Stimulated activated CD4-positive, alpha-beta T cell treated with anti-CD3 and anti-CD28 coated beads, Interleukin-2, amount 100 ng/mL, for 24 hours (primary cell): Measurements from ENCODE around the gene C20orf204.
"Not testable (repeated sequence)": the region's sequence is repeated elsewhere in the genome, so short reads cannot be mapped to it uniquely, and the experiment has no call there.

Experiments
- DNase-seq, 2 donors: peaks; one replicate each; pipeline ENCODE4 v3.0.0-alpha.2; 2020

C20orf204 gene

DNA sequence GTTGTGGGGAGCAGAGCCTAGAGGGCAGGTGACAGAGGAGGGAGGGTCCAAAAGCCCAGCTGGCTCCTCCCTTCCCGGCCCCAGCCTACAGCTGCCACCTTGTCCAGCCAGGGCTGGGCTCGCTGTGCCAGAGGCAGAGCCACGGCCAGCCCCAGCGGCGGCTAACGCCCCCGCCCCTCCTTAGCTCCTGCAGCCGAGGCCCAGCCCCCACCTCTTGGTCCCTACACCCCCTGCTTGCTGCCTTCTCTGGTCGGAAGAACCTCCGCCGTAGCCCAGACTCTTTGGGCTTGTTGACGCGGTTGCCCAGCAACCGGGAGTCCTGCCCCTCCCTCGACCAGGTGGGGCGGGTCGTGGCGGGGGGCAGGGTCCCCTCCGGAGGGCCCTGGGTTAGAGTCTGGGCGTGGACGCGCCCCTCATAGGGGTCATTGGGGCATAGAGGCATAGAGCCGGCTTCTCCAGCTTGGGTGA lies 48.7 kb downstream of the C20orf204 start:
- DNase-seq = no peak

DNA sequence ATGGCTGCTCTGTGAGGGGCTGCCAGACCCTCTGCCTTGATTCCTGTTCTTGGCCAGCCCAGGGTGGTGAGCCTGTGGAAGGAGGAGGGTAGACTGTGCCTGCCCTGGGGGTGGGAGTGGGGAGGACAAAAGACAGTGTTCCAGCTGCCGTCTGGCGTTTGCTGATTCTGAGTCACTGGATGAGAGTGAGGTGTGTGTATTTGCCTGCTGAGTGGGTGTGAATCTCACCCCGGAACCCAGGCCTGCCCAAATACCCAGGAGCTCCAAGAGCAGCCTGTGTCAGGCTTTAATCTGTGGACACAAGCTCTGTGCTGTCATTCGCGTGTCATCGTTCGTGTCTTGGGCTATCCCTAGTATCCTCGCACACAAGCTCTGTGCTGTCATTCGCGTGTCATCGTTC lies 50.8 kb downstream of the C20orf204 start:
- no peak for DNase-seq

DNA sequence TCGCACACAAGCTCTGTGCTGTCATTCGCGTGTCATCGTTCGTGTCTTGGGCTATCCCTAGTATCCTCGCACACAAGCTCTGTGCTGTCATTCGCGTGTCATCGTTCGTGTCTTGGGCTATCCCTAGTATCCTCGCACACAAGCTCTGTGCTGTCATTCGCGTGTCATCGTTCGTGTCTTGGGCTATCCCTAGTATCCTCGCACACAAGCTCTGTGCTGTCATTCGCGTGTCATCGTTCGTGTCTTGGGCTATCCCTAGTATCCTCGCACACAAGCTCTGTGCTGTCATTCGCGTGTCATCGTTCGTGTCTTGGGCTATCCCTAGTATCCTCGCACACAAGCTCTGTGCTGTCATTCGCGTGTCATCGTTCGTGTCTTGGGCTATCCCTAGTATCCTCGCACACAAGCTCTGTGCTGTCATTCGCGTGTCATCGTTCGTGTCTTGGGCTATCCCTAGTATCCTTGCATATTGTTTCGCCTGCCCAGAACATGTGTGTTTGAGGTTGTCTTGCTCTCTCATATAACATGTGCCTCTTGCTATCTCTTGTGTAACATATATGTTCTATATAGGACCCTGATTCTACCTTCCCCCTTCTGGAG lies 51.3 kb downstream of the C20orf204 start:
- not testable (repeated sequence) for DNase-seq

DNA sequence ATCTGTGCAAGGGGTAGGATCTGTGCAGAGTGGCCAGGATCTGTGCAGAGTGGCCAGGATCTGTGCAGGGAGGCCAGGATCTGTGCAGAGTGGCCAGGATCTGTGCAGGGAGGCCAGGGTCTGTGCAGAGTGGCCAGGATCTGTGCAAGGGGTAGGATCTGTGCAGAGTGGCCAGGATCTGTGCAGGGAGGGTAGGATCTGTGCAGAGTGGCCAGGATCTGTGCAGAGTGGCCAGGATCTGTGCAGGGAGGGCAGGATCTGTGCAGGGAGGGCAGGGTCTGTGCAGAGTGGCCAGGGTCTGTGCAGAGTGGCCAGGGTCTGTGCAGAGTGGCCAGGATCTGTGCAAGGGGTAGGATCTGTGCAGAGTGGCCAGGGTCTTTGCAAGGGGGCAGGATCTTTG lies 52.6 kb downstream of the C20orf204 start:
- not testable (repeated sequence) for DNase-seq
